ENCODE data around the gene CAPZA2. TPM values are rescaled to one million over a fixed set of nuclear protein-coding genes. Genes with fewer than 3 reads are reported as not detected.

The CAPZA2 gene
- total and polyA plus RNA-seq, 2 experiments from 2014 or later = 201 to 301 TPM

GRCh38 chr7:116872026-116872425 is 9.6 kb downstream of the CAPZA2 start:
- peaks cover 11% of the 10 kb centered on the region; the same call in 1 of the 2 replicates for H3F3A ChIP-seq (ENCODE audit: insufficient read depth)
- TF ChIP-seq EZH2 (IDR thresholded peaks at IDR 0.05; ENCODE audit: insufficient read depth, poor library complexity, severe bottlenecking) (no peak), EZH2phosphoT487 (IDR thresholded peaks at IDR 0.05; ENCODE audit: insufficient read depth, low read depth) (no peak)
- no peaks in the 10 kb centered on the region for H3K36me3 ChIP-seq (ENCODE audit: low read depth)
- in situ Hi-C loops (cut with MboI) = no loop called here
- H3K27ac ChIP-seq = peak overlapping the region; percentile 19; the same call in 1 of the 2 replicates
- peak; percentile 23 for DNase-seq
- H3K4me2 ChIP-seq (ENCODE audit: unreplicated experiment) = peak overlapping the region; percentile 57
- H3K9ac ChIP-seq = no peak overlapping the region
- no peaks in the 10 kb centered on the region for H3K9me2 ChIP-seq (ENCODE audit: insufficient read depth)
- H4K20me1 ChIP-seq (ENCODE audit: insufficient read depth) = peaks cover 52% of the 10 kb centered on the region
- peaks cover 100% of the 10 kb centered on the region for H3K79me2 ChIP-seq (ENCODE audit: insufficient read depth)
- peak overlapping the region; percentile 17 for H3K4me3 ChIP-seq
- H2AFZ ChIP-seq = no peak overlapping the region
- 15 to 27% methylated on average over 1 of the region's 1 CpG for WGBS, 2 experiments (ENCODE audit: low coverage in 1 of 2, low lambda C conversion rate in 2 of 2, missing lambda C conversion rate in 2 of 2)
- no peaks in the 10 kb centered on the region for H3K27me3 ChIP-seq (replicated peaks; ENCODE audit: insufficient read depth)
- no peaks in the 10 kb centered on the region for H3K9me3 ChIP-seq (ENCODE audit: low read depth)
- peaks cover 25% of the 10 kb centered on the region for H3K4me1 ChIP-seq (ENCODE audit: insufficient read depth)

GRCh38 chr7:116873619-116874018 is 11.2 kb downstream of the CAPZA2 start:
- Histone ChIP-seq H3F3A (ENCODE audit: insufficient read depth) (peaks cover 11% of the 10 kb centered on the region; the same call in 1 of the 2 replicates), H4K20me1 (ENCODE audit: insufficient read depth) (peaks cover 62% of the 10 kb centered on the region), H3K27me3 (replicated peaks; ENCODE audit: insufficient read depth) (no peaks in the 10 kb centered on the region), H3K4me3 (no peak overlapping the region), H3K4me2 (ENCODE audit: unreplicated experiment) (no peak overlapping the region), H3K9ac (no peak overlapping the region), H2AFZ (no peak overlapping the region), H3K9me3 (ENCODE audit: low read depth) (no peaks in the 10 kb centered on the region), H3K27ac (no peak overlapping the region), H3K4me1 (ENCODE audit: insufficient read depth) (peaks cover 25% of the 10 kb centered on the region), H3K79me2 (ENCODE audit: insufficient read depth) (peaks cover 100% of the 10 kb centered on the region), H3K36me3 (ENCODE audit: low read depth) (no peaks in the 10 kb centered on the region), H3K9me2 (ENCODE audit: insufficient read depth) (no peaks in the 10 kb centered on the region)
- WGBS, 2 experiments (ENCODE audit: low coverage in 1 of 2, low lambda C conversion rate in 2 of 2, missing lambda C conversion rate in 2 of 2) = 57 to 69% methylated on average over 1 of the region's 1 CpG
- DNase-seq = no peak
- TF ChIP-seq EZH2 (IDR thresholded peaks at IDR 0.05; ENCODE audit: insufficient read depth, poor library complexity, severe bottlenecking) = no peak
- no peak for TF ChIP-seq EZH2phosphoT487 (IDR thresholded peaks at IDR 0.05; ENCODE audit: insufficient read depth, low read depth)
- in situ Hi-C loops (cut with MboI) = no loop called here

GRCh38 chr7:116876664-116877442 is 14.5 kb downstream of the CAPZA2 start:
- WGBS, 2 experiments (ENCODE audit: low coverage in 1 of 2, low lambda C conversion rate in 2 of 2, missing lambda C conversion rate in 2 of 2) = 98 to 100% methylated on average over 8 of the region's 8 CpGs
- Histone ChIP-seq H3K4me1 (ENCODE audit: insufficient read depth) (peaks cover 16% of the 10 kb centered on the region), H3K4me3 (no peak overlapping the region), H3K27me3 (replicated peaks; ENCODE audit: insufficient read depth) (no peaks in the 10 kb centered on the region), H3K9ac (no peak overlapping the region), H3K36me3 (ENCODE audit: low read depth) (no peaks in the 10 kb centered on the region), H3K9me3 (ENCODE audit: low read depth) (no peaks in the 10 kb centered on the region), H4K20me1 (ENCODE audit: insufficient read depth) (peaks cover 41% of the 10 kb centered on the region), H3K79me2 (ENCODE audit: insufficient read depth) (peaks cover 100% of the 10 kb centered on the region), H3K9me2 (ENCODE audit: insufficient read depth) (no peaks in the 10 kb centered on the region), H2AFZ (no peak overlapping the region), H3F3A (ENCODE audit: insufficient read depth) (peaks cover 4% of the 10 kb centered on the region; the same call in 1 of the 2 replicates), H3K27ac (no peak overlapping the region), H3K4me2 (ENCODE audit: unreplicated experiment) (no peak overlapping the region)
- TF ChIP-seq EZH2 (IDR thresholded peaks at IDR 0.05; ENCODE audit: insufficient read depth, poor library complexity, severe bottlenecking) (no peak), EZH2phosphoT487 (IDR thresholded peaks at IDR 0.05; ENCODE audit: insufficient read depth, low read depth) (no peak)
- in situ Hi-C loops (cut with MboI) = no loop called here
- DNase-seq = no peak

GRCh38 chr7:116877443-116878217 is 15.2 kb downstream of the CAPZA2 start:
- Histone ChIP-seq H3K9ac (no peak overlapping the region), H3K79me2 (ENCODE audit: insufficient read depth) (peaks cover 100% of the 10 kb centered on the region), H3K36me3 (ENCODE audit: low read depth) (no peaks in the 10 kb centered on the region), H3F3A (ENCODE audit: insufficient read depth) (no peaks in the 10 kb centered on the region), H3K4me1 (ENCODE audit: insufficient read depth) (peaks cover 8% of the 10 kb centered on the region), H3K4me2 (ENCODE audit: unreplicated experiment) (no peak overlapping the region), H2AFZ (no peak overlapping the region), H3K9me2 (ENCODE audit: insufficient read depth) (no peaks in the 10 kb centered on the region), H3K27ac (no peak overlapping the region), H4K20me1 (ENCODE audit: insufficient read depth) (peaks cover 41% of the 10 kb centered on the region), H3K9me3 (ENCODE audit: low read depth) (no peaks in the 10 kb centered on the region), H3K27me3 (replicated peaks; ENCODE audit: insufficient read depth) (no peaks in the 10 kb centered on the region), H3K4me3 (no peak overlapping the region)
- TF ChIP-seq EZH2phosphoT487 (IDR thresholded peaks at IDR 0.05; ENCODE audit: insufficient read depth, low read depth) = no peak
- no peak for TF ChIP-seq EZH2 (IDR thresholded peaks at IDR 0.05; ENCODE audit: insufficient read depth, poor library complexity, severe bottlenecking)
- no peak for DNase-seq
- WGBS, 2 experiments (ENCODE audit: low coverage in 1 of 2, low lambda C conversion rate in 2 of 2, missing lambda C conversion rate in 2 of 2) = 96 to 99% methylated on average over 3 of the region's 3 CpGs
- in situ Hi-C loops (cut with MboI) = no loop called here
